K562 (cell line): Measurements from ENCODE around the gene SLC22A1. TPM values are rescaled to one million over a fixed set of nuclear protein-coding genes. Genes with fewer than 3 reads are reported as not detected.

ENCODE experiments used
- COPS2 ChIP-seq: fragments of 450-650 bp; conservative IDR thresholded peaks from 2 replicates; pipeline ENCODE4 v1.6.1; 2016; ENCODE audit warnings: mild to moderate bottlenecking, moderate library complexity
- FOXK2 ChIP-seq, 2 experiments: fragments of 450-650 bp; IDR thresholded peaks in 1 of 2; conservative IDR thresholded peaks in 1 of 2; 2 replicates each; pipeline ENCODE4 v1.6.1; 2016; ENCODE audit warnings: low read depth in 2 of 2, mild to moderate bottlenecking in 1 of 2
- GTF3C2 ChIP-seq: IDR thresholded peaks from 3 replicates; pipeline ENCODE4 v1.6.1; 2011; ENCODE audit warnings: borderline replicate concordance, mild to moderate bottlenecking, moderate library complexity; ENCODE audit not compliant: insufficient read length; ENCODE audit errors: extremely low read depth
- HINFP ChIP-seq: fragments of 450-650 bp; conservative IDR thresholded peaks from 2 replicates; pipeline ENCODE4 v1.6.1; 2016; ENCODE audit warnings: missing genetic modification characterization, low read depth, mild to moderate bottlenecking, control low read depth, missing compliant biosample characterization
- HNRNPK ChIP-seq: fragments of 200-400 bp; formaldehyde crosslinking; IDR thresholded peaks from one replicate; pipeline ENCODE4 v1.6.1; 2018; ENCODE audit warnings: mild to moderate bottlenecking, low read depth, low read length; ENCODE audit not compliant: poor library complexity, severe bottlenecking
- MXI1 ChIP-seq: IDR thresholded peaks from 2 replicates; pipeline ENCODE4 v1.6.1; 2011; ENCODE audit warnings: low read depth, mild to moderate bottlenecking, improper control_type of control experiment, low read length
- POLR3G ChIP-seq: IDR thresholded peaks from 2 replicates; pipeline ENCODE4 v1.6.1; 2011; ENCODE audit not compliant: insufficient read length, insufficient replicate concordance; ENCODE audit errors: extremely low read depth
- RBM39 ChIP-seq: fragments of 200-400 bp; formaldehyde crosslinking; optimal IDR thresholded peaks from 2 replicates; pipeline ENCODE3; 2018; ENCODE audit warnings: low read depth, low read length
- SNAPC5 ChIP-seq: fragments of 250-450 bp; sonication (Bioruptor Pico); IDR thresholded peaks from 2 replicates; pipeline ENCODE4 v1.8.0; 2021; ENCODE audit warnings: moderate library complexity, mild to moderate bottlenecking, inconsistent platforms
- SUPT5H ChIP-seq: fragments of 450-650 bp; IDR thresholded peaks from 2 replicates; pipeline ENCODE4 v1.6.1; 2016
- VEZF1 ChIP-seq: fragments of 200-800 bp; sonication (Bioruptor generic); IDR thresholded peaks from 2 replicates; pipeline ENCODE4 v1.6.1; 2017; ENCODE audit warnings: missing genetic modification characterization, missing compliant biosample characterization
- XRCC3 ChIP-seq: fragments of 450-650 bp; IDR thresholded peaks from 2 replicates; pipeline ENCODE4 v1.6.1; 2017; ENCODE audit warnings: mild to moderate bottlenecking, moderate library complexity
- ZBTB1 ChIP-seq: sonication (generic); formaldehyde crosslinking; IDR thresholded peaks from 2 replicates; pipeline ENCODE4 v1.8.1; 2023; ENCODE audit warnings: missing genetic modification reagents, low read depth, mild to moderate bottlenecking, borderline replicate concordance
- ZNF384 ChIP-seq: IDR thresholded peaks from 2 replicates; pipeline ENCODE4 v1.6.1; 2012; ENCODE audit warnings: low read depth, low read length, improper control_type of control experiment
- ZNF445 ChIP-seq: fragments of 250-450 bp; sonication (Bioruptor Pico); IDR thresholded peaks from 2 replicates; pipeline ENCODE4 v1.4.0; 2020; ENCODE audit warnings: low read depth, mild to moderate bottlenecking, moderate library complexity
- polyA plus RNA-seq, 8 experiments: library from polyadenylated mRNA; depleted of rRNA in 4 of 8; stranded (reverse) in 5 of 8; unstranded in 3 of 8; fragments of >200 nt; fragmentation: Nextera tagmentation in 2 of 8; fragmentation: Illumina TruSeq in 1 of 8; extraction: Ambion mirVana in 2 of 8; extraction: Trizol in 1 of 8; gene quantifications; 2 replicates each; pipeline versions ENCODE4 v1.2.1 to v1.2.3, GENCODE V29; 2011 to 2014; ENCODE audit warnings: inconsistent platforms in 1 of 8, missing spikeins in 1 of 8
- total RNA-seq, 7 experiments: library from RNA; depleted of rRNA in 6 of 7; stranded (reverse); fragments of >200 nt in 6 of 7; fragmentation: Illumina TruSeq in 2 of 7; extraction: Trizol in 2 of 7; gene quantifications; 2 replicates each; pipeline versions ENCODE4 v1.2.1 to v1.2.3, GENCODE V29; 2011 to 2021; ENCODE audit warnings: low replicate concordance in 1 of 7
- TF ChIP-seq, protein P1 (sequence below), 2 experiments: fragments of 450-650 bp in 1 of 2; IDR thresholded peaks; 2 replicates each; pipeline ENCODE4 v1.6.1; 2011 to 2017; ENCODE audit warnings: low read depth in 2 of 2, antibody characterized with exemption in 1 of 2, borderline replicate concordance in 1 of 2, low read length in 1 of 2, mild to moderate bottlenecking in 1 of 2, mixed read lengths in 1 of 2; ENCODE audit not compliant: control insufficient read depth in 1 of 2

Gene SLC22A1
- total and polyA plus RNA-seq, 9 of the 15 experiments (the other 6 are each of a cell fraction or from before 2014, with no cell fraction given): 0.11 to 0.60 (median 0.26) TPM; not detected in 4

- TF ChIP-seq FOXK2 (conservative IDR thresholded peaks at IDR 0.05 in 1 of 2, IDR thresholded peaks at IDR 0.05 in 1 of 2; ENCODE audit: low read depth in 2 of 2) (peak; percentile 88 to 93), HINFP (tag) (no peak), RBM39 (no peak), ZNF384 (peak; percentile 77; the same call in 1 of the 2 replicates), SUPT5H (no peak), POLR3G (no peak), COPS2 (no peak), SNAPC5 (CRISPR knock-in tag) (no peak), ZBTB1 (CRISPR knock-in tag) (no peak), GTF3C2 (no peak), MXI1 (no peak), ZNF445 (CRISPR knock-in tag) (no peak), HNRNPK (no peak), VEZF1 (CRISPR knock-in tag) (no peak), XRCC3 (no peak)
- TF ChIP-seq, protein P1, sequence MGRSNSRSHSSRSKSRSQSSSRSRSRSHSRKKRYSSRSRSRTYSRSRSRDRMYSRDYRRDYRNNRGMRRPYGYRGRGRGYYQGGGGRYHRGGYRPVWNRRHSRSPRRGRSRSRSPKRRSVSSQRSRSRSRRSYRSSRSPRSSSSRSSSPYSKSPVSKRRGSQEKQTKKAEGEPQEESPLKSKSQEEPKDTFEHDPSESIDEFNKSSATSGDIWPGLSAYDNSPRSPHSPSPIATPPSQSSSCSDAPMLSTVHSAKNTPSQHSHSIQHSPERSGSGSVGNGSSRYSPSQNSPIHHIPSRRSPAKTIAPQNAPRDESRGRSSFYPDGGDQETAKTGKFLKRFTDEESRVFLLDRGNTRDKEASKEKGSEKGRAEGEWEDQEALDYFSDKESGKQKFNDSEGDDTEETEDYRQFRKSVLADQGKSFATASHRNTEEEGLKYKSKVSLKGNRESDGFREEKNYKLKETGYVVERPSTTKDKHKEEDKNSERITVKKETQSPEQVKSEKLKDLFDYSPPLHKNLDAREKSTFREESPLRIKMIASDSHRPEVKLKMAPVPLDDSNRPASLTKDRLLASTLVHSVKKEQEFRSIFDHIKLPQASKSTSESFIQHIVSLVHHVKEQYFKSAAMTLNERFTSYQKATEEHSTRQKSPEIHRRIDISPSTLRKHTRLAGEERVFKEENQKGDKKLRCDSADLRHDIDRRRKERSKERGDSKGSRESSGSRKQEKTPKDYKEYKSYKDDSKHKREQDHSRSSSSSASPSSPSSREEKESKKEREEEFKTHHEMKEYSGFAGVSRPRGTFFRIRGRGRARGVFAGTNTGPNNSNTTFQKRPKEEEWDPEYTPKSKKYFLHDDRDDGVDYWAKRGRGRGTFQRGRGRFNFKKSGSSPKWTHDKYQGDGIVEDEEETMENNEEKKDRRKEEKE (IDR thresholded peaks at IDR 0.05; ENCODE audit: borderline replicate concordance in 1 of 2, control insufficient read depth in 1 of 2, low read depth in 2 of 2, low read length in 1 of 2): no peak
These were observed 16.6 kb downstream of the SLC22A1 start (continued) for GRCh38 chr6:160137989-160138835.
